Putamen (tissue), 1 donor: ENCODE data around the gene CTRB1.
"Not testable (repeated sequence)": the region's sequence is repeated elsewhere in the genome, so short reads cannot be mapped to it uniquely, and the experiment has no call there.

Experiments
- DNase-seq: peaks from one replicate; pipeline ENCODE4 v3.0.0-alpha.2; 2016; ENCODE audit warnings: low spot score

The CTRB1 gene

GRCh38 chr16:75240633-75241032 is 21.8 kb downstream of the CTRB1 start:
- DNase-seq, result not testable (repeated sequence)

GRCh38 chr16:75241412-75241811 is 22.6 kb downstream of the CTRB1 start:
- no peak for DNase-seq

GRCh38 chr16:75241955-75242354 is 23.2 kb downstream of the CTRB1 start:
- no peak for DNase-seq

GRCh38 chr16:75242436-75243078 is 23.8 kb downstream of the CTRB1 start:
- DNase-seq, result not testable (repeated sequence)

GRCh38 chr16:75243667-75244224 is 25.0 kb downstream of the CTRB1 start:
- no peak for DNase-seq

GRCh38 chr16:75244225-75244809 is 25.5 kb downstream of the CTRB1 start:
- no peak for DNase-seq

- peak; percentile 97 for DNase-seq
These were observed 26.3 kb downstream of the CTRB1 start for GRCh38 chr16:75244844-75245758.

- DNase-seq, result no peak
These were observed 27.9 kb downstream of the CTRB1 start for GRCh38 chr16:75246504-75247205.

GRCh38 chr16:75247249-75247648 is 28.5 kb downstream of the CTRB1 start:
- peak; percentile 93 for DNase-seq

GRCh38 chr16:75248142-75248535 is 29.4 kb downstream of the CTRB1 start:
- DNase-seq, result peak; percentile 89

GRCh38 chr16:75248536-75249380 is 30.0 kb downstream of the CTRB1 start:
- DNase-seq, result no peak

- no peak for DNase-seq
These were observed 30.7 kb downstream of the CTRB1 start for GRCh38 chr16:75249441-75249840.

GRCh38 chr16:75250089-75250808 is 31.5 kb downstream of the CTRB1 start:
- DNase-seq, result no peak

GRCh38 chr16:75250809-75251279 is 32.1 kb downstream of the CTRB1 start:
- DNase-seq, result no peak

GRCh38 chr16:75251280-75252048 is 32.7 kb downstream of the CTRB1 start, which contains the start of gene BCAR1:
Gene BCAR1, minus strand, starts transcription at chr16:75251624. Its CDS starts 142 bp downstream, at chr16:75251482.
- peak; percentile 91 for DNase-seq

GRCh38 chr16:75252049-75252864 is 33.5 kb downstream of the CTRB1 start:
- DNase-seq, result no peak

GRCh38 chr16:75252946-75253911 is 34.4 kb downstream of the CTRB1 start:
- no peak for DNase-seq
